C4-2B (cell line): ENCODE measurements around the gene NSUN6.

Source experiments
- H3K27ac ChIP-seq: fragments of 450-650 bp; 2 replicates; pipeline ENCODE4 v1.5.1; 2017
- CTCF ChIP-seq: fragments of 450-650 bp; conservative IDR thresholded peaks from 2 replicates; pipeline ENCODE4 v1.5.1; 2017; ENCODE audit warnings: mild to moderate bottlenecking
- ZFX ChIP-seq: fragments of 450-650 bp; IDR thresholded peaks from 2 replicates; pipeline ENCODE4 v1.6.1; 2017

Gene NSUN6

DNA sequence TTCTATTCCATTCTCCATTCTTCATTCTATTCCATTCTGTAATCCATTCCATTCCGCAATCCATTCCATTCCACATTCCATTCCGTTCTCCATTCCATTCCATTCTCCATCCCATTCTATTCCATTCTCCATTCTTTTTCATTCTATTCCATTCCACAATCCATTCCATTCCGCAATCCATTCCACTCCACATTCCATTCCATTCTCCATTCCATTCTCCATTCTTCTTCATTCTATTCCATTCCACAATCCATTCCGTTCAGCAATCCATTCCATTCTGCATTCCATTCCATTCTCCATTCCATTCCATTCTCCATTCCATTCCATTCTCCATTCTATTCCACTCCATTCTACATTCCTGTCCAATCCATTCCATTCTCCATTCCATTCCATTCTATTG is 85.2 kb downstream of the NSUN6 start:
- no peak overlapping the region for H3K27ac ChIP-seq
- no peak for TF ChIP-seq CTCF
- no peak for TF ChIP-seq ZFX

DNA sequence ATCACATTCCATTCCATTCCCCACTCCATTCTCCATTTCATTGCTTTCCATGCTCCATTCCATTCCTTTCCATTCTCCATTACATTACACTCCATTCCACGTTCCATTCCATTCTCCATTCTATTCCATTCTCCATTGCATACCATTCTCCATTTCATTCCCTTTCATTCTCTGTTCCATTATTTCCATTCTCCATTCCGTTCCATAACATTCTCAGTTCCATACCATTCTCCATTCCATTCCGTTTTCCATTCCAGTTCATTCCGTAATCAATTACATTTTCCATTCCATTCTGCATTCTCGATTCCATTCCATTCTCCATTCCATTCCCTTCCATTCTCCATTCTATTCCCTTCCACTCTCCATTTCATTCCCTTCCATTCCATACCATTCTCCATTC is 86.4 kb downstream of the NSUN6 start:
- H3K27ac ChIP-seq: no peak overlapping the region
- no peak for TF ChIP-seq CTCF
- no peak for TF ChIP-seq ZFX

DNA sequence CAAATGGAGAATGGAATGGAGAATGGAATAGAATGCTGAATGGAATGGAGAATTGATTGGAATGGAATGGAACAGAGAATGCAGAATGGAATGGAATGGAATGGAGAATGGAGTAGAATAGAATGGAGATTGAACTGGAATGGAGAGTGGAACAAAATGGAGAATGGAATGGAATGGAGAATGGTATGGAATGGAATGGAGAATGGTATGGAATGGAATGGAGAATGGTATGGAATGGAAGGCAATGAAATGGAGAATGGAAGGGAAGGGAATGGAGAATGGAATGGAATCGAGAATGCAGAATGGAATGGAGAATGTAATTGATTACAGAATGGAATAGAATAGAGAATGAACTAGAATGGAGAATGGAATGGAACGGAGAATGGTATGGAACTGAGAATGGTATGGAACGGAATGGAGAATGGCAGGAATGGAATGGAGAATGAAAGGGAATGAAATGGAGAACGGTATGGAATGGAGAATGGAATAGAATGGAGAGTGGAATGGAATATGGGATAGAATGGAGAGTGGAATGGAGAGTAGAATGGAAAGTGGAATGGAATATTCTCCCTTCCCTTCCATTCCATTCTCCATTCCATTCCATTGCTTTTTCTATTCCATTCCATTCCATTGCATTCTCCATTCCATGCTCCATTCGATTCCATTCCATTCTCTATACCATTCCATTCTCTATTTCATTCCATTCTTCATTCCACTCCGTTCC is 88.2 kb downstream of the NSUN6 start:
- TF ChIP-seq ZFX (no peak), CTCF (no peak)
- H3K27ac ChIP-seq: no peak overlapping the region

GRCh38 chr10:18561861-18562551 is 89.4 kb downstream of the NSUN6 start:
- no peak overlapping the region for H3K27ac ChIP-seq

GRCh38 chr10:18557960-18558359 is 93.4 kb downstream of the NSUN6 start:
- no peak for TF ChIP-seq CTCF
- no peak for TF ChIP-seq ZFX

More at GRCh38 chr10:18561861-18562551, 89.4 kb downstream of the NSUN6 start:
- TF ChIP-seq ZFX: no peak
- no peak for TF ChIP-seq CTCF

DNA sequence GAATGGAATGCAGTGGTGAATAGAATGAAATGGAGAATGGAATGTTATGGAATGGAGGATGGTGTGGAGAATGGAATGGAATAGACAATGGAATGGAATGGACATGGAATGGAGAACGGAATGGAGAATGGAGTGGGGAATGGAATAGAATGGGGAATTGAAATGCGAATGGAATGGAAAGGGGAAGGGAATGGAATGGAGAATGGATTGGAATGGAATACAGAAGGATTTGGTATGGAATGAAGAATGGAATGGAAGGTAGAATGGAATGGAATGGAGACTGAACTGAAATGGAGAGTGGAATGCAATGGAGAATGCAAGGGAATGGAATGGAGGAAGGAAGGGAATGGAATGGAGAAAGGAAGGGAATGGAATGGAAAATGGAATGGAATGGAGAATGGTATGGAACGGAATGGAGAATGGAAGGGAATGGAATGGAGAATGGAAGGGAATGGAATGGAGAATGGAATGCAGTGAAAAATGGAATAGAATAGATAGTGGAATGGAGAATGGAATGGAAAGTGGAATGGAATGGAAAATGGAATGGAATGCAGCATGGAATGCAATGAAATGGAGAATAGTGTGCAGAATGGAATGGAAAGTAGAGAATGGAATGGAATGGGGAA is 94.8 kb downstream of the NSUN6 start:
- no peak overlapping the region for H3K27ac ChIP-seq
- TF ChIP-seq ZFX (no peak), CTCF (no peak)

More at GRCh38 chr10:18557960-18558359, 93.4 kb downstream of the NSUN6 start:
- H3K27ac ChIP-seq: no peak overlapping the region

DNA sequence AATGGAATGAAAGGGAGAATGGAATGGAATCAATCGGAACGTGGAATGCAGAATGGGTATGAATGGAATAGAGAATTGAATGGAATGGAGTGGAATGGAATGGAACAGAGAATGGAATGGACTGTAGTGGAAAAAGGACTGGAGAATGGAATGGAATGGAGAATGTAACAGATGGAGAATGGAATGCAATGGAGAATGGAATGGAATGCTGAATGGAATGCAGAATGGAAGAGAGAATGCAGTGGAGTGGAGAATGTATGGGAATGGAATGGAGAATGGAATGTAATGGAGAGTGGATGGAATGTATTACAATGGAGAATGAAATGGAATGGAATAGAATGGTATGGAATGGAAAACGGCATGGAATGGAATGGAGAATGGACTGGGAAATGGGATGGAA is 96.9 kb downstream of the NSUN6 start:
- TF ChIP-seq CTCF (no peak), ZFX (no peak)
- no peak overlapping the region for H3K27ac ChIP-seq
